ENCODE results near the gene UNCX. TPM values are rescaled to one million over a fixed set of nuclear protein-coding genes. Genes with fewer than 3 reads are reported as not detected.

UNCX gene
- total RNA-seq, 1 donor from 2014 or later, result 1.7 TPM

- TF ChIP-seq CTCF (conservative IDR thresholded peaks at IDR 0.05; ENCODE audit: low read depth, low read length), result no peak
- no peak for DNase-seq (ENCODE audit: low read depth)
- H3K4me3 ChIP-seq (ENCODE audit: low read depth, low read length), result no peak overlapping the region
These were observed 6.3 kb upstream of the UNCX start for GRCh38 chr7:1226186-1226901.

GRCh38 chr7:1227071-1227804 lies 5.4 kb upstream of the UNCX start:
- H3K4me3 ChIP-seq (ENCODE audit: low read depth, low read length), result no peak overlapping the region
- no peak for TF ChIP-seq CTCF (conservative IDR thresholded peaks at IDR 0.05; ENCODE audit: low read depth, low read length)
- no peak for DNase-seq (ENCODE audit: low read depth)

GRCh38 chr7:1227814-1228544 lies 4.7 kb upstream of the UNCX start:
- H3K4me3 ChIP-seq (ENCODE audit: low read depth, low read length), result no peak overlapping the region
- DNase-seq (ENCODE audit: low read depth), result no peak
- TF ChIP-seq CTCF (conservative IDR thresholded peaks at IDR 0.05; ENCODE audit: low read depth, low read length), result no peak

GRCh38 chr7:1228545-1229201 lies 4.0 kb upstream of the UNCX start:
- DNase-seq (ENCODE audit: low read depth), result no peak
- TF ChIP-seq CTCF (conservative IDR thresholded peaks at IDR 0.05; ENCODE audit: low read depth, low read length), result no peak

GRCh38 chr7:1229202-1229947 lies 3.3 kb upstream of the UNCX start:
- no peak for DNase-seq (ENCODE audit: low read depth)
- no peak overlapping the region for H3K4me3 ChIP-seq (ENCODE audit: low read depth, low read length)
- TF ChIP-seq CTCF (conservative IDR thresholded peaks at IDR 0.05; ENCODE audit: low read depth, low read length), result no peak

More at GRCh38 chr7:1228545-1229201, 4.0 kb upstream of the UNCX start:
- no peak overlapping the region for H3K4me3 ChIP-seq (ENCODE audit: low read depth, low read length)

- no peak for TF ChIP-seq CTCF (conservative IDR thresholded peaks at IDR 0.05; ENCODE audit: low read depth, low read length)
- DNase-seq (ENCODE audit: low read depth), result no peak
These were observed 2.7 kb upstream of the UNCX start for GRCh38 chr7:1229956-1230355.

More at GRCh38 chr7:1229956-1230355, 2.7 kb upstream of the UNCX start:
- H3K4me3 ChIP-seq (ENCODE audit: low read depth, low read length), result no peak overlapping the region

All from epithelial cell of proximal tubule (primary cell).